HG03558 (cell line): ENCODE data around the gene CDC42BPB.

Experiments
- ATAC-seq: cut with Tn5 transposase; IDR thresholded peaks from one replicate; pipeline ENCODE4 v1.9.1; 2021; ENCODE audit warnings: moderate number of reproducible peaks; ENCODE audit not compliant: unreplicated experiment; ENCODE audit errors: extremely low read depth

The CDC42BPB gene

GRCh38 chr14:103001651-103002396 is 55.5 kb downstream of the CDC42BPB start:
- ATAC-seq = no peak

- ATAC-seq = no peak
Measured at GRCh38 chr14:103001226-103001625, 56.1 kb downstream of the CDC42BPB start.

- no peak for ATAC-seq
Measured at GRCh38 chr14:103000291-103000921, 56.9 kb downstream of the CDC42BPB start.

DNA sequence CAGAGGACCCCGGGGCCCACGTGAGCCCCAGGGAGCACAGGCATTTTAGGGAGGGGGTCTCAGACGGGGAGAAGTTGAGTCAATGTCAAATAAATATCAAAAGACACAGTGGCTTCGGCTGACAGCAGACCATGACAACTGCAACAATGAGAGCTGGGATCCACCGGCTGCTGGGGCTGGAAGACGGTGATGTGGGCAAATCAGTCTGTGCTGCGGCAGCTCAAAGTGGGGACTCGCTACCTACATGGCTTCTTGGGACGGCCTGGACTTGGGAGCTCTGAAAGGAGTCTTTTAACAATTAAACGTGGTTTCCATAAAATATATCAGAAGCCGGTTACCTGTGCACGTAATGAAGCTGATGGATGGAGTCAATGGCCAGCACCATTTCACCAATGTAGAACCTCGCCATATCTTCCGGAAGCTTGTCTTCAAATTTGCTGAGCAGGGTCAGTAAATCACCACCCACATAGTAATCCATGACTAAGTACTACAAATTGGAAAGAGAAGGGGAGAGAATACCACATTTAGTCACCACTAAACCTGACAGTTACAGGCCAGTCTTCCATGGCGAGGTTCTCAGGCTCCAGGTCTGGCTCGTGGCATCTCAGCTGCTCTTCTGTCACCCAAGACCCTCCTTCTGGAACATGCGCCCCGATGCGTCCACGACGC is 58.0 kb downstream of the CDC42BPB start:
- no peak for ATAC-seq

GRCh38 chr14:102998393-102998792 is 59.0 kb downstream of the CDC42BPB start:
- ATAC-seq = no peak

DNA sequence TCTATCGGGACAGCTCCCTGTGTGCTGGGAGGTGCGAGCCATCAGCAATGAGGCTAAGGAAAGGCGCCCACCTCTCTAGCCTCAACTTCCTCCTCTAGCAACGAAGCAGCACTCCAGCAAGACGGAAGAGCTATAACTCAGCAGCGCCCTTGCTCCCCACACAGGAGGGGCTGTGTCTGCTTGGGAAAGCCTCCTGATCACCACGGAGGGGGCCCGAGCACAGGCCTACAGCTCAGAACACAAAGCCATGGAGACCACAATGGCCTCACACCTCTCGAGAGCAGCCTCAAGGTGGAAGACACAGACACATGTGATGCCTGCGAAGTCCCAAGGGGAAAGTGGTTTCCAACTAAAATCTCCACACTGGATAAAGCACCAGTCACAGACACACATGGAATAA is 60.4 kb downstream of the CDC42BPB start:
- no peak for ATAC-seq

DNA sequence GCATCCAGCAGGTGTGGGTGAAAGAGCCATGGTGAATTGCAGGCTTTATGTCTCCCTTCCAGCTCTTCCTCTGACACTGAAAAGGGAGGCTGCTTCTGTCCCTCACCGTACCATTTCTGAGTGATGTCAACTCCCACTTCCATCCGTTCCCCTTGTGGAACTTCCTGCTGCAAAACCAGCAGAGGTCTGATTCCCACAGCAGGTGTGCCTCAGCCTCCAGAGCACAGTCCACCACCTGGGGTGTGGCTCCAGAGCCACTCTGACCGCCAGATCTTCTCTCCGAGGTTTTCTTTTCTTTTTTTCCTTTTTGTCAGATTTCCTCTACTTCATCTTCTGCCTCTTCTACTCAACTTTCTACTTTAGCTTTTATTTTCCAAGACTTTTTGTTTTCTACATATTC is 62.7 kb downstream of the CDC42BPB start:
- ATAC-seq = no peak

GRCh38 chr14:102993523-102993922 is 63.8 kb downstream of the CDC42BPB start:
- ATAC-seq = no peak

DNA sequence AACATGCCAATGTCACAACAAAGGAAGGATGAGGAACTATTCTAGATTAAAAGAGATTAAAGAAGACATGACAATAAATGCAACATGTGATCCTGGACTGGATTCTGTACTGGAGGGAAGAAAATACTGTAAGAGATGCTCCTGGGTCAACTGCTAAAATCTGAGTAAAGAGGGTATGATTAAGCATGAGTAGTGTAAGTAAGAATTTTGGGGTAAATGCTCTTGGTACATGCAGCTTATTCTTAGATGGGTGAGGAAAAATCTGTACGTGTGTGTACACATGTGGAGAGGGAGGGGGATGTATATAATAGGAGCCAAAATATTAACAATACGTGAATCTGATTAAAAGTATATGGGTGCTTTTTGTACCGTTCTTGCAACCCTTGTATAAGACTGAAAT is 66.0 kb downstream of the CDC42BPB start:
- ATAC-seq = no peak

DNA sequence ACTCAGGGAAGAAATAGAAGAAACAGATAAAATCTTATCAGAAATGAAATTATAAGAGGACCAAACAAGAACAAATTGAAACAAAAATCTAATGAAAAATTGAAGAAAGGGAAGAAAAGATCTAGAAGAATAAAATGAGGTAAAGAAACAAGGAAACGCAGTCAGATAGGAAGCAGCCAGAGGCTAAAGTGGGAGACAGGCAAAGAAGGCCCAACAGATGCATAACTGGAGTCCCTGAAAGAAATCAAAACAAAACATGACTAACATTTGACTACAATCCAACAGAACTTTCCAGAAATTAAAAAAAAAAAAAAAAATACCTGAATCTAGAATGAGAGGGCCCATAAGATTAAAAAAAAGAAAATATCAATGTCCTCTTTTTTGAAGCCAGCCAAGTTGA is 69.3 kb downstream of the CDC42BPB start:
- ATAC-seq = no peak

- no peak for ATAC-seq
Measured at GRCh38 chr14:102986810-102987579, 70.4 kb downstream of the CDC42BPB start.

GRCh38 chr14:102985665-102986064 is 71.7 kb downstream of the CDC42BPB start:
- no peak for ATAC-seq

- no peak for ATAC-seq
Measured at GRCh38 chr14:102984336-102985102, 72.8 kb downstream of the CDC42BPB start.

DNA sequence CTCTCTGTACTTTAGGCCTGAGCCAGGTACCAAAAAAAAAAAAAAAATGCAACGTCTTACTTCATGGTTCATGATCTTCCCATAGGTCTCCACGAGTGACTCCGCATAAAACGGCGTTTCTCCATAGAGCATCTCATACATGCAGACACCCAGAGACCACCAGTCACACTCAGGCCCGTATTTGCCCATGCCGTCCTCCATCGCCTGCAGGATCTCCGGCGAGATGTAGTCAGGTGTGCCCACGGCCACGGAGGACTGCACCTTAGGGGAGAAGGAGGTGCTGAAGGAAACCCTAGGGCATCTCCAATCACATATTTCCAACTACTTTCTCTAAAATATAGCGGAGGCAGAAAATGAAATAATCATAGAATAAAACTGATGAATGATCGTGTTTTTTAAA is 73.9 kb downstream of the CDC42BPB start:
- ATAC-seq = no peak

DNA sequence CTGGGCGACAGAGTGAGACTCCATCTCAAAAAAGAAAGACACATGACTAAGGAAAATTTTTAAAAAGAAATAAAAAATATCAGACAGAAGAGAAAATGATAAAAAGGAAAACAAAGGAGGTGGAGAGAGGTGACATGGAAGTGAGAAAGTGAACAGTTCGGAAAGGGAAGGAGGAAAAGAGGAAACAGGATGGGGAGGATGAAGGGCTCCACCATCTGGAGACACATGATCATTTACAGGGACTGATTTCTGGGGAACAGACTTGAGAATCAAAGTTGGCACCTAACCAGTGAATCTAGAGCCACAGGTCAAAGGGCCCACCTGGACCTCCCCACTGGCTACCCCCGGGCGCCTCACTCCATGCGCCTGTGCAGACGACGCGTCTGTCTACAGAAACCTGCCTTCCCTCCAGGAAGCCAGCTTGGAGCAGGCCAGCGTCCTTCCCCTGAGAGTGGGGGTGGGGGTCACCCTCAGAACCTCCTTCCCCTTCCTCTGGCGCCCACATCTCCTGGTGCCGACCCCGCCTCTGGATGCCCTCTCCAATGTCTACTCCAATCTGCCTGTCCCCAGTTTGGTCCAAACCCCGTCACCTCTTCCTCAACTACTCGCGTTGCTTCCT is 74.4 kb downstream of the CDC42BPB start:
- ATAC-seq = no peak

DNA sequence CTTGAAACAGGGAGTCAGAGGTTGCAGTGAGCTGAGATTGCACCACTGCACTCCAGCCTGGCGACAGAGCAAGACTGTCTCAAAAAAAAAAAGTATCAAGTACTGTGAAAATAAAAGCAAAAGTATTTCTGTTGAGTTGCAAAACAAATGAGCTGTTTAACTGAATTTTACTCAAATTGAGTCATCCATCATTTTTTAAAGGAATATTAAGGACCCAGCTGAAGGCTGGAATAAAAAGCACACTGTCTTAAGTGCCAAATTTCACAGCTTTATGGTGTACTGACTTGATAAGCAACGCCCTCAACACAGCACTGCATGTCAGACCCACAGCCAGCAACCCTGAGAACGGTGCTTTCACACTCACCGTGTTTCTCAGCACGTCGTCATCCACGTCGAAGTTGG is 76.9 kb downstream of the CDC42BPB start:
- ATAC-seq = no peak

DNA sequence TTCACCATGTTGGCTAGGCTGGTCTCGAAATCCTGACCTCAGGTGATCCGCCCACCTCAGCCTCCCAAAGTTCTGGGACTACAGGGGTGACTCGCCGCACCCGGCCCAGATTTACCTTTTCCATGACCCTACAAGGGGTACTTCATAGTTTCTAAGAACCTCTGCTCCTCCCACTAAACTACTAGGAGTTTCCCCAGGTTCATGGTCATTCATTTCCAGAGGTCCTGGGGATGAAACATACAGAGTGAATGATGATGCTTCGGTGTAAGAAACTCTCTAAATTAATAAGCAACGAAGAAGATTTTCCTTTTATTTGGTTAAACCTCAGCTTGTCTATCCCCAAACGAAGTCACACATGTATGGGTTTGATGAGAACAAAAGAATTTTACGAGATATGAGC is 77.9 kb downstream of the CDC42BPB start:
- ATAC-seq = no peak

DNA sequence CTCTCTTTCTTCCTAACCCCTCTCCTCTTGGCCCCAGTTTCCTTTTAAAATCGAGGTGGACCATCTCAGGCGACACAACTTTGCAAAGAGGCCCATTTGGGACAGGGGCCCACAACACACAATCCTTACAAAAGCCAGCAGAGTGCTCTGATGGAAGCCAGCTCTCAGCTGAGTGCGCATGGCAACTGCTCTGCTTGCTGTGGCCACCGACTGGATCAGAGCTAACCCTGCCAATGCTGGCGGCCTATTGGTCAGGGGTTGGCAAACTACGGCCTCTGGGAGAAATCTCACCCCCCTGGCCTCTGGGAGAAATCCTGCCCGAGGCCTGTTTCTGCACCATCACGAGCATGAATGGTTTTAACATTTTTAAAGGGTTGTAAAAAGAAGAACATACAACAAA is 79.9 kb downstream of the CDC42BPB start:
- ATAC-seq = no peak

DNA sequence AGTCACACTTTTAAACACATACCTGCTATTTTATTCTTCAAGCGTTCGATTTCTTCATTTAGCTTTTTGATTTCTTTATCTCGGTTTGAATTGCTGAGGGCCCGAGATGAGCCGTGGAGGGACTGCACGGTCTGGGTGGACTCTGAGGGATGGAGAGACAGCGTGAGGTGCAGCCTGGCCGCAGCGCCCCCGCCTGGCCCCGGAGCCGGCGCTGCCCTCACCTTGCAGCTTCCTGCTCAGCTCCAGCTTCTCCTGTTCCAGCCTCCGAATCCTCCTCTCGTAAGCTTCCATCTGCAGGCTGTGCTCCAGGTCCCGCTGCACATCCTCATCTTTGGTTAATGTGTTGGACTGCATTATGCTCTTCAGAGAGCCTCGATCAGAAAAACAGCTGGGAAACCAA is 81.7 kb downstream of the CDC42BPB start:
- ATAC-seq = no peak
